ENCODE data around the gene PPP1R9B.

Gene PPP1R9B

GRCh38 chr17:50105811-50106210 lies 44.7 kb downstream of the PPP1R9B start:
- DNase-seq (ENCODE audit: low read depth) = no peak

- DNase-seq (ENCODE audit: low read depth) = no peak
These were observed 46.5 kb downstream of the PPP1R9B start for GRCh38 chr17:50103941-50104340.

- DNase-seq (ENCODE audit: low read depth) = no peak
These were observed 47.2 kb downstream of the PPP1R9B start for GRCh38 chr17:50103252-50103651.

- DNase-seq (ENCODE audit: low read depth) = no peak
These were observed 48.1 kb downstream of the PPP1R9B start for GRCh38 chr17:50102164-50102991.

- no peak for DNase-seq (ENCODE audit: low read depth)
These were observed 48.9 kb downstream of the PPP1R9B start for GRCh38 chr17:50101346-50102163.

- DNase-seq (ENCODE audit: low read depth) = no peak
These were observed 49.5 kb downstream of the PPP1R9B start for GRCh38 chr17:50100921-50101345.

- DNase-seq (ENCODE audit: low read depth) = no peak
These were observed 50.0 kb downstream of the PPP1R9B start for GRCh38 chr17:50100480-50100883.

- DNase-seq (ENCODE audit: low read depth) = no peak
These were observed 51.5 kb downstream of the PPP1R9B start for GRCh38 chr17:50099003-50099402.

- no peak for DNase-seq (ENCODE audit: low read depth)
These were observed 51.9 kb downstream of the PPP1R9B start for GRCh38 chr17:50098583-50098982.

GRCh38 chr17:50097926-50098325 lies 52.6 kb downstream of the PPP1R9B start:
- no peak for DNase-seq (ENCODE audit: low read depth)

- DNase-seq (ENCODE audit: low read depth) = no peak
These were observed 53.0 kb downstream of the PPP1R9B start for GRCh38 chr17:50097455-50097854.

GRCh38 chr17:50096758-50097157 lies 53.7 kb downstream of the PPP1R9B start:
- no peak for DNase-seq (ENCODE audit: low read depth)

- DNase-seq (ENCODE audit: low read depth) = no peak
These were observed 54.4 kb downstream of the PPP1R9B start for GRCh38 chr17:50096092-50096491.

GRCh38 chr17:50095626-50096037 lies 54.8 kb downstream of the PPP1R9B start:
- DNase-seq (ENCODE audit: low read depth) = no peak

- DNase-seq (ENCODE audit: low read depth) = peak; percentile 89
These were observed 55.5 kb downstream of the PPP1R9B start, which contains the start of gene PDK2 for GRCh38 chr17:50094753-50095619. TSS of gene PDK2 (plus strand) at chr17:50095351. CDS start at chr17:50095436, 85 bp downstream.

GRCh38 chr17:50094243-50094752 lies 56.2 kb downstream of the PPP1R9B start:
- peak; percentile 90 for DNase-seq (ENCODE audit: low read depth)

- DNase-seq (ENCODE audit: low read depth) = no peak
These were observed 56.7 kb downstream of the PPP1R9B start for GRCh38 chr17:50093807-50094206.

- no peak for DNase-seq (ENCODE audit: low read depth)
These were observed 57.2 kb downstream of the PPP1R9B start for GRCh38 chr17:50093246-50093645.

GRCh38 chr17:50091918-50092285 lies 58.6 kb downstream of the PPP1R9B start:
- no peak for DNase-seq (ENCODE audit: low read depth)

GRCh38 chr17:50090971-50091917 lies 59.2 kb downstream of the PPP1R9B start:
- DNase-seq (ENCODE audit: low read depth) = no peak

GRCh38 chr17:50090071-50090470 lies 60.4 kb downstream of the PPP1R9B start:
- DNase-seq (ENCODE audit: low read depth) = no peak
